Measurements from ENCODE around the gene RBMX2. TPM values are rescaled to one million over a fixed set of nuclear protein-coding genes. Genes with fewer than 3 reads are reported as not detected.
"Not testable (repeated sequence)": the region's sequence is repeated elsewhere in the genome, so short reads cannot be mapped to it uniquely, and the experiment has no call there.

RBMX2 gene
- total and polyA plus RNA-seq, 5 experiments from 2014 or later, result 21.2 to 25.1 (median 23.1) TPM

DNA sequence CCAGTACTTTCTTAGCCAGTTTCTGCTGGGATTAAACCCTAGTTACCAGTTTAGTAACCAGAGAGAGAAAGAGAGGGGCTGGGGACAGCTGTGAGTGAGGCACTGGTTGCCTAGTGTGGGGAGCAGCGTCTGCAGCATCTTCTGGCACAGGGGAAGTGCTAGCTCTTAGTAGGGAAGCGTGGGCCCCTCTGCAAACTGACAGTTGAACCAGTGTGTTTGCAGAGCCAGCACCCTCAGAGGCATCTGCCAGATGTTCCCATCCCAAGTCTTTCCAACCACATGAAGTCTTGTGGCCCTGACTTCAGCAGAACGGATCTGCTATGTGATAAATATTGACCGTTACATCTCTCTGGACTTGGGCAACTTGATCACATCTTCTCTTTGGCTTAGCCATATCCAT, 15.0 kb downstream of the RBMX2 start:
- POLR2A ChIA-PET, result no interaction called here
- Mint-ChIP-seq H3K4me3 (no peak overlapping the region), H3K9me3 (no peaks in the 10 kb centered on the region), H3K4me1 (peaks cover 0 to 4% (median under 1%) of the 10 kb centered on the region in 4 donors), H3K27me3 (no peaks in the 10 kb centered on the region), H3K36me3 (peaks cover 0 to 25% (median 2%) of the 10 kb centered on the region in 3 donors), H3K27ac (peak overlapping the region in 2 of 10 donors; percentile 43 to 57)
- ATAC-seq, result no peak
- no peak for DNase-seq

DNA sequence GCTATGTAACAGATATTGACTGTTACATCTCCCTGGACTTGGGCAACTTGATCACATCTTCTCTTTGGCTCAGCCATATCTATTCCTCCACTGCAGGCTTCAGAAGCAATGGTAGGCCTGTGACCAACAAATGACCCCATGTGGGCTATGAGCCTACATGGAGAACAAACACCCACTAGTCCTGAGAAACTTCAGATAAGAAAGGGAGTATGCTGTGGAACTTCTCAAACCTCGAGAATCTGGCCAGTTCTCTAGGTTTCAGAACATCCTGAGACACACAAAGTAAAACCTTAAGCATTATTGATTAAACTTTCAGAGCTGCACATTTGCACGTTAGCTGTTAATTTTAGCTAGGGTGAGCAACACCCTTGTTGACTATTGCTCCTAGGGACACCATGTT, 16.3 kb downstream of the RBMX2 start:
- POLR2A ChIA-PET, result no interaction called here

DNA sequence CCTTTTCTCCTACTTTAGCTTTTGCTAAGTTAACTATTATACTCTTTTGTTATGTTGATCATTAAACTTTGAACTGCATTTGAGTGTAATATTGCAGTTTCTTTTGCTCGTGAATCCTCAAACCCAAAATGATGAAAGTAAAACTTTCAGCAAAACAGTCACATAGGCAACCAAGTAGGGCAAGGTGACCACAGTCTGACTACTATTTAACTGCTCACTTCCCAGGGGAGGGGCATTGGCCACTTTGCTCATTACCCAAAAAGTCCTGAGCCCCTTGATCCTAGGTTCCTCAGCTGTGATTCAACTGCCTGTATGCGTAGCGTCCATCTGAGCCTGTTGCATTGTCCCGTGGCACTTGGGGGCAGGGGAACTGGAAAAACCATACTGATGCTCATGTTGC, 17.0 kb downstream of the RBMX2 start:
- Mint-ChIP-seq H3K36me3 (peaks cover 0 to 11% (median 2%) of the 10 kb centered on the region in 3 donors), H3K27ac (no peak overlapping the region), H3K4me3 (no peak overlapping the region), H3K27me3 (peaks cover 0 to 3% (median 0%) of the 10 kb centered on the region in 5 donors), H3K9me3 (no peaks in the 10 kb centered on the region), H3K4me1 (peaks cover 0 to 4% (median under 1%) of the 10 kb centered on the region in 4 donors)
- no peak for ATAC-seq
- POLR2A ChIA-PET, result no interaction called here
- no peak for DNase-seq

More for the DNA sequence above, 16.3 kb downstream of the RBMX2 start:
- no peak for DNase-seq
- Mint-ChIP-seq H3K4me3 (no peak overlapping the region), H3K27me3 (peaks cover 0 to 3% (median 0%) of the 10 kb centered on the region in 5 donors), H3K27ac (no peak overlapping the region), H3K4me1 (peaks cover 0 to 4% (median under 1%) of the 10 kb centered on the region in 4 donors), H3K36me3 (peaks cover 0 to 14% (median 2%) of the 10 kb centered on the region in 3 donors), H3K9me3 (no peaks in the 10 kb centered on the region)
- no peak for ATAC-seq

DNA sequence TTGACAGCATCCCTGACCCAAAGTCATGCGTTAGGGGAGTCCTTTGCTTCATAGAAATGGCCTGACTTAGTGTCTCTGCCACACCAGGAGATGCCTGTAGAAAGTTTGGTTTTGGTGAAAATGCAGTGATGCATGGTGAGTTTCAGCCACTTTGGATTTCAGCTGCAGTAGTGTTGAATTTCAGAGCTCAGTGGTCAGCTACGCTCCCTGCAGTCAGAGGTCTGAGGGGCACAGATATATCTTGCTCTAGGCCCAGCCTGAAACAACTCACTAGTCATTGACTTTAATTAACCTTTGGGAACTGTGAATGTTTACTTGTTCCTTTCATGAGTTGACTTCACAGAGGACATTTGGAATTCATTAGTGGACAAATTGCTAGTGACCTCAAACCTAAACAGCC, 17.5 kb downstream of the RBMX2 start:
- H3K4me3 Mint-ChIP-seq, result no peak overlapping the region
- ATAC-seq (no peak), DNase-seq (no peak)
- no peaks in the 10 kb centered on the region for H3K9me3 Mint-ChIP-seq
- POLR2A ChIA-PET, result no interaction called here
- peaks cover 0 to 4% (median under 1%) of the 10 kb centered on the region in 4 donors for H3K4me1 Mint-ChIP-seq
- H3K27me3 Mint-ChIP-seq, result peaks cover 0 to 3% (median 0%) of the 10 kb centered on the region in 5 donors
- no peak overlapping the region for H3K27ac Mint-ChIP-seq
- H3K36me3 Mint-ChIP-seq, result peaks cover 0 to 6% (median under 1%) of the 10 kb centered on the region in 3 donors

DNA sequence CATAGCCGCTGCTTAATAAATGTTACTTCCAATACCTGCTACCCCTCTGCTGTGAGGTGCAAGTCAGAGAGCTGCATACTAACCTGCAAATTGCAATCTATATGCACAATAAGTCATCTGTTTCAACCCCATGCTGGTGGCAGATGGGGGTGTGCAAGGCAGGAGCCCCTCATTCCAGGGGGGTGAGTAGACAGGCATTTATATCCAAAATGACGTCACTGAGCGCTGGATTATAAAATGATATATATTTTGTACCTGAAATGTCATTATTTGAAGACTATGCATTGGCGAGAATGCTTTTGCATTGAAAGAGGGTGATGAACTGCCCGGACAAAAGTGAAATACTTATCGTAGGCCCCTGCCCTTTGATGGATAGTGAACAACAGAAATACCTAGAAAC, 24.7 kb downstream of the RBMX2 start:
- Mint-ChIP-seq H3K4me3 (no peak overlapping the region), H3K9me3 (peaks cover 0 to 3% (median 0%) of the 10 kb centered on the region in 9 donors), H3K4me1 (no peaks in the 10 kb centered on the region), H3K36me3 (no peaks in the 10 kb centered on the region), H3K27me3 (peaks cover 0 to 5% (median 0%) of the 10 kb centered on the region in 5 donors), H3K27ac (no peak overlapping the region)
- DNase-seq (no peak), ATAC-seq (no peak)
- POLR2A ChIA-PET, result no interaction called here

DNA sequence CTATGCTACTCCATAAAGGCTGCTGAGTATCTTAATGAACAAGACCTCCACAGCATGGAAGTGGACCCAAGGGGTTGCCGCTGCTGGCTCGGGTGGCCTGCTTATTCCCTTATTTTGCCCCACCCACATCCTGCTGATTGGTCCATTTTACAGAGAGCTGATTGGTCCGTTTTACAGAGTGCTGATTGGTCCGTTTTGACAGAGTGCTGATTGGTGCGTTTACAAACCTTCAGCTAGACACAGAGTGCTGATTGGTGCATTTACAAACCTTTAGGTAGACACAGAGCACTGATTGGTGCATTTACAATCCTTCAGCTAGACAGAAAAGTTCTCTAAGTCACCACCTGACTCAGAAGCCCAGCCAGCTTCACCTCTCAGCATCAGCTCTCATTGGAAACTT, 27.4 kb downstream of the RBMX2 start:
- H3K27me3 Mint-ChIP-seq, ATAC-seq, H3K36me3 Mint-ChIP-seq, H3K4me1 Mint-ChIP-seq, H3K4me3 Mint-ChIP-seq, POLR2A ChIA-PET, H3K27ac Mint-ChIP-seq, DNase-seq, H3K9me3 Mint-ChIP-seq: not testable (repeated sequence)

DNA sequence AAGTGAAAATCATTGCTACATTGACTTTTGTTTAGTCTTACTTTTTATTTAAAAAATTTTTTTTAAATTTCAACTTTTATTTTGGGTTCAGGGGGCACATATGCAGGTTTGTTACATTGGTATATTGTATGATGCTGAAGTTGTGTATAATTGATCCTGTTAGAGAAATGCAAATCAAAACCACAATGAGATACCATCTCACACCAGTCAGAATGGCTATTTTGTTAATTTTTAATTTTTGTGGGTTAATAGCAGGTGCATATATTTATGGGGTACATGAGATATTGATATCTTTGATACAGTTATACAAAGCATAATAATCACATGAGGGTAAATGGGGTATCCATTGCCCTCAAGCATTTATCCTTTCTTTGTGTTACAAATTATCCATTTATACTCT, 34.1 kb downstream of the RBMX2 start:
- Mint-ChIP-seq H3K27me3 (peaks cover 0 to 2% (median 0%) of the 10 kb centered on the region in 5 donors), H3K4me3 (no peak overlapping the region), H3K9me3 (peaks cover 0 to 30% (median 8%) of the 10 kb centered on the region in 9 donors), H3K36me3 (peaks cover 0 to 28% (median 0%) of the 10 kb centered on the region in 3 donors), H3K27ac (no peak overlapping the region), H3K4me1 (no peaks in the 10 kb centered on the region)
- ATAC-seq, result no peak
- POLR2A ChIA-PET, result no interaction called here
- no peak for DNase-seq

DNA sequence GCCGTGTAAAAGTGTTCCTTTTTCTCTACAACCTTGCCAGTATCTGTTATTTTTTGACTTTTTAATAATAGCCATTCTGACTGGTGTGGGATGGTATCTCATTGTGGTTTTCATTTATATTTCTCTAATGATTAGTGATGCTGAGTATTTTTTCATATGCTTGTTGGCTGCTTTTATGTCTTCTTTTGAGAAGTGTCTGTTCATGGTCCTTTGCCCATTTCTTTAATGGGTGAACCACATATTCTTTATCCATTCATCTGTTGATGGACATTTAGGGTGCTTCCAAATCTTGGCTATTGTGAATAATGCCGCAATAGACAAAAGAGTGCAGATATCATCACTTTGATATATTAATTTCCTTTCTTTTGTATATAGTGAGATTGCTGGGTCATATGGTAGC, 36.2 kb downstream of the RBMX2 start:
- ATAC-seq, H3K27me3 Mint-ChIP-seq, DNase-seq, H3K27ac Mint-ChIP-seq, H3K4me3 Mint-ChIP-seq, H3K4me1 Mint-ChIP-seq, POLR2A ChIA-PET: not testable (repeated sequence)
- H3K9me3 Mint-ChIP-seq, result peaks cover 0 to 30% (median 8%) of the 10 kb centered on the region in 9 donors
- peaks cover 0 to 28% (median 0%) of the 10 kb centered on the region in 3 donors for H3K36me3 Mint-ChIP-seq

DNA sequence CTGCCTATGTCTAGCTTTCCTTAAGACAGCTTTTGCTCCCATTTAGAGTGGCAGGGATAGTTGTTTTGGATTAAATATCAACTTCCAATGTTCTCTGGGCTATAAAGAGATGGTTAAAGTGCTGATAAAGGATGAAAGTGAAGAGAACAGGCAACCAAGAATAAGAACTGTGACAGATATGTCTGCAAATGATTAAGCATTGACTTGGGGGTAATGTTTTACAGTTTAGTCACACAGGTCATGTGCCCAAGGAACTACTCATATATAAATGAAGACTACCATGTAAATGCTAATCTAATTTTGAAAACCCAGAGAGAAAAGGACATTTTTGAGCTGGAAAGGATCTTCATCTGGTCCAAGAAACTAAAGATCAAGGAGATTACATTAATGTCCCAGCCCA, 42.1 kb downstream of the RBMX2 start:
- DNase-seq (no peak), ATAC-seq (no peak)
- peaks cover 0 to 2% (median 0%) of the 10 kb centered on the region in 5 donors for H3K27me3 Mint-ChIP-seq
- H3K4me3 Mint-ChIP-seq, result no peak overlapping the region
- H3K4me1 Mint-ChIP-seq, result no peaks in the 10 kb centered on the region
- H3K36me3 Mint-ChIP-seq, result peaks cover 0 to 17% (median 0%) of the 10 kb centered on the region in 3 donors
- H3K9me3 Mint-ChIP-seq, result peaks cover 0 to 20% (median 8%) of the 10 kb centered on the region in 9 donors
- POLR2A ChIA-PET, result no interaction called here
- H3K27ac Mint-ChIP-seq, result no peak overlapping the region

DNA sequence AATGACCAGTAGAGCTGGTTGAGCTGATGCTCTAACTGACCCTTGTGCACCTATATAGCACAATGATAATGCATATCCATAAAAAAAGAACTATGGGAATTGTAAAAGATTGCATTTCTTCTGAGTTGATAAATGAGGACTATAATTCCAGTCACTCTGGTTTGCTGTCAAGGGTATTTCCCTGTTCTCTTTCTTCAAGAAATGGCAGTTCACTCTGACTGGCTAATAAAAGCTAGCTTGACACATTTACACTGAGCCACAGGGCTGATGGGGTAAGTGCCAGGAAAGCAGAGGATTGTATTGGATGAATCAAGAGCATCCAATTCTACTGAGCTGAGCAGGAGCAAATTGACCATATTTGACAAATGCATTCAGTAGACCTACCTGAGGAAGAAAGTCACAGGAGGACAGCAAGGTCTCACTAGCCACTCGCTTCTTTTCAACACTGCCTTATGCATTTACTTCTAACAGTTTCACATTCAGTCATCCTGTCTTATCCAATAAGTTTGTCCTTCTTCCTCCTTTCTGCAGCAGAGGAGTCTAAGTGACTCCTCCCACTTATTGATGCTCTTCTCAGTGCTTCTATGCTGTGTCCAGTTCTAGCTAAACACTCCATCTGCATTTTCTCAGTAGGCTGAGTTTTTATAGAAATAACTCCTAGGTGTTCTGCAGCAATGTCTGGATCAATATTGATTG, 43.0 kb downstream of the RBMX2 start:
- H3K27me3 Mint-ChIP-seq, result peaks cover 0 to 2% (median 0%) of the 10 kb centered on the region in 5 donors
- no peaks in the 10 kb centered on the region for H3K4me1 Mint-ChIP-seq
- no peak for ATAC-seq
- H3K36me3 Mint-ChIP-seq, result peaks cover 0 to 8% (median 0%) of the 10 kb centered on the region in 3 donors
- H3K9me3 Mint-ChIP-seq, result peaks cover 0 to 11% (median 0%) of the 10 kb centered on the region in 9 donors
- no peak overlapping the region for H3K27ac Mint-ChIP-seq
- no peak overlapping the region for H3K4me3 Mint-ChIP-seq
- POLR2A ChIA-PET, result no interaction called here
- DNase-seq, result no peak

DNA sequence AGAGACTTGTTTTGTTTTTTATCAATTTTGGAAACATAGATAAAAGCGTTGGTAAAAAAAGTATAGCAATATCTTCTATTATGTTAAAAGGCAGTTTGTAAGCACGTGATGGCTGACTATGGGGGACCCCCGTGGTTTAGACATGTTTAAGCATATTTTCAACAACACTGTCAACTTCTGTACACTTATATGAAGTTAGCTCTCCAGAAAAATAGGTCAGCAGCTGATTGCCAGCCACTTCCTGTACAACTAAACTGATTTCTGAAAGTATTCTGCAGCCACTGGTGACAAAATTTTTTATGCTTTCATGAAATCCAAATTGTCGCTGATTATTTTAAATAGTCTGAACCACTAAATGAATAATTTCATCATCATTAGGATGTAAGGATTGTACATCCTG, 45.2 kb downstream of the RBMX2 start:
- DNase-seq, result no peak
- Mint-ChIP-seq H3K27ac (no peak overlapping the region), H3K27me3 (no peaks in the 10 kb centered on the region), H3K4me1 (no peaks in the 10 kb centered on the region), H3K4me3 (no peak overlapping the region), H3K9me3 (peaks cover 0 to 5% (median 0%) of the 10 kb centered on the region in 9 donors), H3K36me3 (no peaks in the 10 kb centered on the region)
- POLR2A ChIA-PET, result no interaction called here
- no peak for ATAC-seq

Measured in naive thymus-derived CD8-positive, alpha-beta T cell (primary cell).